Esophagus squamous epithelium (tissue), 5 donors: ENCODE results near the gene CEP170B. TPM values are rescaled to one million over a fixed set of nuclear protein-coding genes. Genes with fewer than 3 reads are reported as not detected.

Experiments used
- DNase-seq: peaks from one replicate; lab custom pipeline; 2025; lab: John Stamatoyannopoulos, UW
- H3K27ac ChIP-seq, 4 donors: fragments of 200-600 bp; sonication (generic); one replicate each; pipeline ENCODE4 v1.5.1; 2016 to 2019; ENCODE audit warnings: mild to moderate bottlenecking in 1 of 4
- H3K27me3 ChIP-seq, 4 donors: fragments of 200-600 bp; sonication (generic); 1 replicate in 3 of 4; 2 replicates in 1 of 4; pipeline versions ENCODE4 v1.5.1 to v1.6.0; 2017 to 2021; ENCODE audit warnings: antibody characterized with exemption in 1 of 4
- H3K36me3 ChIP-seq, 3 donors: fragments of 200-600 bp; sonication (generic); one replicate each; pipeline ENCODE4 v1.5.1; 2016 to 2019
- H3K4me1 ChIP-seq, 3 donors: fragments of 200-600 bp; sonication (generic); one replicate each; pipeline ENCODE4 v1.5.1; 2017 to 2019
- H3K4me3 ChIP-seq, 4 donors: fragments of 200-600 bp; sonication (generic); 1 replicate in 3 of 4; 2 replicates in 1 of 4; pipeline ENCODE4 v1.5.1; 2016 to 2019; ENCODE audit warnings: mild to moderate bottlenecking in 2 of 4, moderate library complexity in 1 of 4
- H3K9me3 ChIP-seq, 3 donors: fragments of 200-600 bp; sonication (generic); one replicate each; pipeline ENCODE4 v1.5.1; 2016 to 2019
- POLR2A ChIP-seq, 4 donors: fragments of 450-650 bp; IDR thresholded peaks; one replicate each; pipeline ENCODE4 v1.6.1; 2017; ENCODE audit warnings: antibody characterized with exemption in 4 of 4, mild to moderate bottlenecking in 4 of 4, moderate library complexity in 3 of 4
- whole genome bisulfite sequencing, 2 donors: methylation state at CpG; one replicate each; pipeline ENCODE4 v1.1.5; 2018; 5-methylcytosine and 5-hydroxymethylcytosine counted together
- intact Hi-C: fragments of 100-400 bp; cut with DNase I; formaldehyde crosslinking; loops from one replicate; pipeline ENCODE4 v1.15.0; 2022
- total RNA-seq, 4 donors: library from RNA; depleted of rRNA; stranded (reverse); fragments of >200 nt; gene quantifications; one replicate each; pipeline ENCODE4 v1.1.0, GENCODE V29; 2016
- TF ChIP-seq, protein P1 (sequence below), 6 experiments: fragments of 450-650 bp in 4 of 6; fragments of 200-600 bp in 2 of 6; sonication (generic) in 2 of 6; IDR thresholded peaks; one replicate each; pipeline ENCODE4 v1.5.1; 2016 to 2019; ENCODE audit warnings: antibody characterized with exemption in 6 of 6, mild to moderate bottlenecking in 4 of 6, moderate library complexity in 4 of 6
- donor health status: DM: yes; HTN: yes; CAD: no.

CEP170B gene
- total RNA-seq, 4 donors from 2014 or later = 18.2 to 41.0 (median 30.6) TPM

DNA sequence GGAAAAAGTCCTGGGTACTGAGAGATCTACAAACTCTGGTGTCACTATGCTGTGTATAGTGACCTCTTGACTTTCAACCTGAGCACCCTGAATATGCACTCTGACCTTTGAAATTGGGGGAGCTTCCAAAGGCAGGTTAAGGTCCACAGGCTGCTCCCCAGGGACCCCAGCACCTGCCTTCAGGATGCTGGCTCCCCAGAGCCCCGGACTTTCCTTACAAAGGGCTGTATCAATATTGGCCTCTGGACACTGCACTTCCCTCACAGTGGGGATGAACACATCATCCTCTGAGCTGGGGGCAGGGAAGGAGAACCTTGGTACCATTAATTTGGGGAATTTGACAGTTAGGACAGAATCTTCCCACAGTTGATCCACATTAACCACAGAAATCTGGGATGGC is 73.9 kb downstream of the CEP170B start:
- H3K27ac ChIP-seq = no peak overlapping the region
- H3K27me3 ChIP-seq = no peaks in the 10 kb centered on the region
- WGBS, 2 donors = no CpG with 5 or more reads among the region's 1 CpG
- H3K4me1 ChIP-seq = peaks cover 0 to 22% (median 0%) of the 10 kb centered on the region in 3 donors
- DNase-seq = no peak
- intact Hi-C loops = no loop called here
- H3K4me3 ChIP-seq = no peak overlapping the region
- TF ChIP-seq POLR2A (IDR thresholded peaks at IDR 0.05) = no peak
- TF ChIP-seq, protein P1, sequence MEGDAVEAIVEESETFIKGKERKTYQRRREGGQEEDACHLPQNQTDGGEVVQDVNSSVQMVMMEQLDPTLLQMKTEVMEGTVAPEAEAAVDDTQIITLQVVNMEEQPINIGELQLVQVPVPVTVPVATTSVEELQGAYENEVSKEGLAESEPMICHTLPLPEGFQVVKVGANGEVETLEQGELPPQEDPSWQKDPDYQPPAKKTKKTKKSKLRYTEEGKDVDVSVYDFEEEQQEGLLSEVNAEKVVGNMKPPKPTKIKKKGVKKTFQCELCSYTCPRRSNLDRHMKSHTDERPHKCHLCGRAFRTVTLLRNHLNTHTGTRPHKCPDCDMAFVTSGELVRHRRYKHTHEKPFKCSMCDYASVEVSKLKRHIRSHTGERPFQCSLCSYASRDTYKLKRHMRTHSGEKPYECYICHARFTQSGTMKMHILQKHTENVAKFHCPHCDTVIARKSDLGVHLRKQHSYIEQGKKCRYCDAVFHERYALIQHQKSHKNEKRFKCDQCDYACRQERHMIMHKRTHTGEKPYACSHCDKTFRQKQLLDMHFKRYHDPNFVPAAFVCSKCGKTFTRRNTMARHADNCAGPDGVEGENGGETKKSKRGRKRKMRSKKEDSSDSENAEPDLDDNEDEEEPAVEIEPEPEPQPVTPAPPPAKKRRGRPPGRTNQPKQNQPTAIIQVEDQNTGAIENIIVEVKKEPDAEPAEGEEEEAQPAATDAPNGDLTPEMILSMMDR (IDR thresholded peaks at IDR 0.05) = no peak
- no peaks in the 10 kb centered on the region for H3K9me3 ChIP-seq
- peaks cover 3 to 62% (median 6%) of the 10 kb centered on the region in 3 donors for H3K36me3 ChIP-seq

DNA sequence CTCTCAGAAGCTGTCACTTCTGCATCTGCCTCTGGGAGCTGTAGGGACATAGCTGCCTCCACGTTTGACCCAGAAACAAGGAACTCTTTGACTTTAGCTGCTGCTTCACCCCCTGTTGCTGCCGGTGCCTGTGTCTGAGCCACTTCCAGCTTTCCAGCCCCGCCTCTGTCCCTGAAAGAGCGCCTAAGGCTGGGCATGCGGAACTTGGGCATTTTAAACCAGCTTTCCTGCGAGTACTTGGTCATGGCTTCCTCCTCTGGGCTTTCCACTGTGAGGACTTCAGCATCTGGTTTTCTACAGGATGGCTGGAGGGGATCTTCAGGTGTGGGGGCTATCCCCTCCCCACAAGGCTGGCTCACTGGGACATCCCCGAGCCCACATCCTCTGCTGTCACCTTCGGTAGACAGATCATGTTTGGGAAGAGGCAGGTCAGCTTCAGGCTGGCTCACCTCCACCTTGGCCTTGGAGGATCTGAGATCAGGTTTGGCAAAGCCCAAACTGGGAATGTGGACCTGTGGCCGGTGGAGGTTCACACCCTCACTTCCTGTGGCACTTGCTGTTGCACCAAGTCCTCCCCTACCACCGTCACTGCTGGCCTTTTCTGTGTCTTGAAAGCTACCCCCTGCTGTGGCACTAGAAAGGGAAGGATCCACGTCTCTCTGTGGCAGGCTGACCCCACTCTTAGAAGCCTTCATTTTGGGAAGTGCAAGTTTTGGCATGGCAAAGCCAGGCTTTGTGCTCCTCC is 74.8 kb downstream of the CEP170B start:
- no peaks in the 10 kb centered on the region for H3K9me3 ChIP-seq
- H3K4me1 ChIP-seq = peaks cover 0 to 13% (median 0%) of the 10 kb centered on the region in 3 donors
- no peak overlapping the region for H3K27ac ChIP-seq
- intact Hi-C loops = no loop called here
- no peak for DNase-seq
- H3K4me3 ChIP-seq = no peak overlapping the region
- WGBS, 2 donors = 88% methylated on average over 9 of the region's 11 CpGs; no CpG with 5 or more reads in 1 of the 2 donors
- TF ChIP-seq POLR2A (IDR thresholded peaks at IDR 0.05) = no peak
- TF ChIP-seq, protein P1 (IDR thresholded peaks at IDR 0.05) = no peak
- peaks cover 3 to 70% (median 6%) of the 10 kb centered on the region in 3 donors for H3K36me3 ChIP-seq
- H3K27me3 ChIP-seq = no peaks in the 10 kb centered on the region

DNA sequence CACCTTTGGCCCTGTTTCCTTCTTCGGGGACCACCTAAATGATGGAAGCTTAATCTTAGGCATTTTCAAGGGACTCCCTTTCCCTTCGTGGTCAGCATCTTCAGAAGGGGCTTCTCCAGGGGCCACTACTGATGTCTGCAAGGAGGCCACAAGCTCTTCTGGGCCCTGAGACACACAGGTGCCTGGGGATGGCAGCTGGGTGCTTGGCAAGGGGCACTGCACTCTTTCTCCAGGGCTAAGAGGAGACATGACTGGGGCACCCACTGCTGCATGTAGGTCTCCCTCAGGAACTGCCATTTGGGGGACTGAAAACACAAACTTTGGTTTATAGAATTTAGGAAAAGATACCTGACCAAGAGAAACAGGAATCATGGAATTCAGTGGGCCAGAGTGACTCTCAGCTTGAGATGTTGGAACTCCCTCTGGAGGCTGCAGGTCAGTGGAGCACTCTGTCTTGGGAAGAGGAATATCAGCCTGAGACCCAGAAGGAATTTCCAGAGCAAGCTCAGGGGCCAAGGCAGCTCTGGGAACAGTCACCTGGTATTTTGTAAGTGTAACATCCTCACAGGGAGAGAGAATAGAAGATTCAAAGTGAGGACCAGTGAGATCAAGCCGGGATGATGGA is 75.6 kb downstream of the CEP170B start:
- no peak overlapping the region for H3K4me3 ChIP-seq
- WGBS, 2 donors = 71 to 78% methylated on average over 2 of the region's 3 CpGs
- H3K9me3 ChIP-seq = no peaks in the 10 kb centered on the region
- H3K36me3 ChIP-seq = peaks cover 3 to 78% (median 6%) of the 10 kb centered on the region in 3 donors
- no peak for DNase-seq
- no peak for TF ChIP-seq POLR2A (IDR thresholded peaks at IDR 0.05)
- TF ChIP-seq, protein P1 (IDR thresholded peaks at IDR 0.05) = no peak
- H3K27me3 ChIP-seq = no peaks in the 10 kb centered on the region
- H3K4me1 ChIP-seq = peaks cover 0 to 5% (median 0%) of the 10 kb centered on the region in 3 donors
- intact Hi-C loops = no loop called here
- H3K27ac ChIP-seq = no peak overlapping the region

DNA sequence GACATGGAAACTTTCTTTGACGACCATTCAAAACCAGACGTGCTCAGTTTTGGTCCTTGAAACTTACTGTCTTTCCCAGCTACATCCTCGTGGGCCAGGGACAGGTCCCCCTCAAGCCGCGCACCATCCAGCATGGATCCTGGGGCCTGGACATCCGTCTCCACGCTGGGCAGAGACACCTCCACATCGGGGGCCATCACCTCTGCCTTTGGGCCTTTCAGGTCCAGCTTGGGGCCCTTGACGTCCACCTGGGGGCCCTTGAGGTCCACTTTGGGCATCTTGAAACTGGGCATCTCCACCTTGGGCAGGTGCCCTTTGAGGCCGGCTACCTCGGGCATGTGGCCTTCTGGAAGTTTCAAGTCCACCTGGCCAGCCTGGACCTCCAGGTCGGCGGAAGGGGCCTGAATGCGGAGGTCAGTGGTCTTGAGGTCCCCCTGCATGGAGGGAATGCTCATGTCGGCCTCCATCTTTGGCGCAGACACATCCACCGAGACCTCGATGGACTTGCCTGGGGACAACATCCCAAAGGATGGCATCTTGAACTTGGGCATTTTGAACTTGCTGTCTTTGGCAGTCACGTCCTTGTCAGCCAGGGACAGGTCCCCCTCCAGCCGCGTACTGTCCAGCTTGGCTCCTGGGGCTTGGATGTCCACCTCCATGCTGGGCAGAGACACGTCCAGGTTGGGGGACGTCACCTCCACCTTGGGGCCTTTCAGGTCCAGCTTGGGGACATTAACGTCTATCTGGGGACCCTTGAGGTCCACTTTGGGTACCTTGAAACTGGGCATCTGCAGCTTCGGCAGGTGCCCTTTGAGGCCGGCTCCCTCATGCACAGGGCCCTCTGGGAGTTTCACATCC is 76.7 kb downstream of the CEP170B start:
- Histone ChIP-seq H3K4me1 (no peaks in the 10 kb centered on the region), H3K27ac (no peak overlapping the region), H3K36me3 (peaks cover 3 to 89% (median 6%) of the 10 kb centered on the region in 3 donors), H3K4me3 (no peak overlapping the region), H3K9me3 (no peaks in the 10 kb centered on the region), H3K27me3 (no peaks in the 10 kb centered on the region)
- WGBS, 2 donors = 90 to 94% methylated on average over 11 to 14 of the region's 26 CpGs
- intact Hi-C loops = no loop called here
- TF ChIP-seq, protein P1 (IDR thresholded peaks at IDR 0.05) = no peak
- no peak for TF ChIP-seq POLR2A (IDR thresholded peaks at IDR 0.05)
- no peak for DNase-seq
